NCI-H187 treated with DMSO at 0.1 percent for 48 hours (cell line): ENCODE measurements around the gene USP11.
A peak's percentile ranks its signal among the peaks of the same experiment; 100 is the strongest.

Source experiments
- DNase-seq: peaks from one replicate; lab custom pipeline; 2025; lab: John Stamatoyannopoulos, UW

USP11 gene

GRCh38 chrX:47232803-47233332 lies at the start of gene USP11:
Gene USP11 (plus strand): TSS chrX:47233009. CDS start chrX:47233044, 35 bp downstream.
- no peak for DNase-seq

- no peak for DNase-seq
Measured at GRCh38 chrX:47184486-47184885, 48.3 kb upstream of the USP11 start.

GRCh38 chrX:47185241-47185640 lies 47.6 kb upstream of the USP11 start:
- DNase-seq, result no peak

- no peak for DNase-seq
Measured at GRCh38 chrX:47186096-47186740, 46.6 kb upstream of the USP11 start.

GRCh38 chrX:47187106-47187677 lies 45.6 kb upstream of the USP11 start:
- DNase-seq, result no peak

- DNase-seq, result no peak
Measured at GRCh38 chrX:47189906-47190305, 42.9 kb upstream of the USP11 start.

- peak; percentile 44 for DNase-seq
Measured at GRCh38 chrX:47190445-47191269, 42.2 kb upstream of the USP11 start.

- no peak for DNase-seq
Measured at GRCh38 chrX:47191331-47191730, 41.5 kb upstream of the USP11 start.

- no peak for DNase-seq
Measured at GRCh38 chrX:47191806-47192401, 40.9 kb upstream of the USP11 start.

GRCh38 chrX:47193475-47194193 lies 39.2 kb upstream of the USP11 start, which contains the start of gene UBA1:
Gene UBA1 (plus strand): TSS chrX:47193829. CDS start chrX:47198803, 4,974 bp downstream.
- DNase-seq, result peak; percentile 79

- DNase-seq, result no peak
Measured at GRCh38 chrX:47194194-47194787, 38.5 kb upstream of the USP11 start.

- DNase-seq, result no peak
Measured at GRCh38 chrX:47196098-47196497, 36.7 kb upstream of the USP11 start.

GRCh38 chrX:47197526-47197925 lies 35.3 kb upstream of the USP11 start:
- DNase-seq, result no peak

- DNase-seq, result no peak
Measured at GRCh38 chrX:47198026-47198686, 34.7 kb upstream of the USP11 start.

GRCh38 chrX:47198687-47199080 lies 34.1 kb upstream of the USP11 start:
- no peak for DNase-seq

GRCh38 chrX:47199286-47199685 lies 33.5 kb upstream of the USP11 start:
- no peak for DNase-seq

GRCh38 chrX:47200385-47201150 lies 32.2 kb upstream of the USP11 start:
- DNase-seq, result no peak

- no peak for DNase-seq
Measured at GRCh38 chrX:47201345-47201944, 31.4 kb upstream of the USP11 start.

- DNase-seq, result no peak
Measured at GRCh38 chrX:47202316-47202715, 30.5 kb upstream of the USP11 start.

- DNase-seq, result no peak
Measured at GRCh38 chrX:47202877-47203276, 29.9 kb upstream of the USP11 start.
